GM06990 (cell line): Measurements from ENCODE around the gene GRK1.

Source experiments
- DNase-seq: peaks from one replicate; pipeline ENCODE4 v3.0.0-alpha.2; 2011; ENCODE audit not compliant: insufficient read length; ENCODE audit errors: extremely low read depth
- H3K27me3 ChIP-seq: replicated peaks from 2 replicates; pipeline ENCODE4 v1.6.0; 2011; ENCODE audit warnings: low read length; ENCODE audit not compliant: control insufficient read depth, insufficient read depth
- H3K36me3 ChIP-seq: 2 replicates; pipeline ENCODE4 v1.5.1; 2011; ENCODE audit warnings: low read length; ENCODE audit not compliant: control insufficient read depth, insufficient read depth
- H3K4me3 ChIP-seq: replicated peaks from 2 replicates; pipeline ENCODE4 v1.5.1; 2011; ENCODE audit warnings: low read depth, mild to moderate bottlenecking, control low read depth, low read length
- CTCF ChIP-seq: IDR thresholded peaks from 2 replicates; pipeline ENCODE4 v1.5.1; 2011; ENCODE audit warnings: low read length, control low read depth, mild to moderate bottlenecking, inconsistent platforms; ENCODE audit not compliant: insufficient read depth, poor library complexity, severe bottlenecking

Gene GRK1

GRCh38 chr13:113754242-113754641, 87.2 kb downstream of the GRK1 start:
- no peak for TF ChIP-seq CTCF
- DNase-seq: no peak
- H3K36me3 ChIP-seq: no peaks in the 10 kb centered on the region

DNA sequence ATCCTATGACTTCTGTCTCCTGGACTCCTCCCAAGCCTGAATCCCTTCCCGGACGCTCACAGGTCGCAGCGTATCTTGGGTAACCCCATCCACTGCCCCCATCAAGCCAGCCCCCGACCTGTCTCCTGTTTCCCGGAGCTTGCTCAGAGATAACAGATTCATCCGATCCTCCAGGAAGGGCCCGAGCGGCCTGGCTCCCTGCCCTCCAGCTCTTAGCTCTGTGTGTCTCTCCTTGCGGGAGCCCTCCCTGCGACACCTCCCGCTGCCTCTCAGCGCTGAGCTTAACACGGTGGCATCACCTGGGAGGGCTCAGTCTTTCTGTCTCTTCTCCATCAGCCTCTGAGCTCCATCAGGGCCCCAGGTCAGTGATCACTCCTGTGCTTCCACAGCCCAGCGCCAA, 87.7 kb downstream of the GRK1 start:
- Histone ChIP-seq H3K36me3 (no peaks in the 10 kb centered on the region), H3K4me3 (no peak overlapping the region), H3K27me3 (peaks cover 2% of the 10 kb centered on the region)
- no peak for DNase-seq
- TF ChIP-seq CTCF: no peak

More at GRCh38 chr13:113754242-113754641, 87.2 kb downstream of the GRK1 start:
- Histone ChIP-seq H3K4me3 (no peak overlapping the region), H3K27me3 (no peaks in the 10 kb centered on the region; the same call in none of the 2 replicates)

- no peaks in the 10 kb centered on the region for H3K36me3 ChIP-seq
- TF ChIP-seq CTCF: no peak
- DNase-seq: no peak
- H3K4me3 ChIP-seq: no peak overlapping the region
- H3K27me3 ChIP-seq: peaks cover 3% of the 10 kb centered on the region
These were observed 89.5 kb downstream of the GRK1 start for GRCh38 chr13:113756441-113757097.

GRCh38 chr13:113758651-113759524, 91.9 kb downstream of the GRK1 start, which contains the start of gene TMEM255B:
Gene TMEM255B, plus strand, starts transcription at chr13:113759226. Its CDS starts 44 bp downstream, at chr13:113759270.
- peak within 1 kb of the TSS; percentile 55 for H3K4me3 ChIP-seq
- peaks cover 3% of the 10 kb centered on the region for H3K27me3 ChIP-seq
- no peaks in the 10 kb centered on the region for H3K36me3 ChIP-seq
- no peak for TF ChIP-seq CTCF
- peak; percentile 61 for DNase-seq

GRCh38 chr13:113759525-113760137, 92.6 kb downstream of the GRK1 start:
- no peak for DNase-seq
- H3K4me3 ChIP-seq: peak overlapping the region; percentile 55
- TF ChIP-seq CTCF: no peak
- H3K36me3 ChIP-seq: no peaks in the 10 kb centered on the region
- peaks cover 3% of the 10 kb centered on the region for H3K27me3 ChIP-seq
